Muscle layer of colon (tissue), 2 donors: ENCODE data around the gene PID1.

ENCODE experiments used
- H3K27ac ChIP-seq: one replicate; pipeline ENCODE4 v1.7.0; 2013; ENCODE audit warnings: low read depth, mild to moderate bottlenecking, low read length, moderate library complexity
- H3K27me3 ChIP-seq, 2 donors: one replicate each; pipeline ENCODE4 v1.7.0; 2013; ENCODE audit warnings: low read length in 2 of 2, mild to moderate bottlenecking in 2 of 2; ENCODE audit not compliant: insufficient read depth in 2 of 2, control insufficient read depth in 1 of 2
- H3K36me3 ChIP-seq: one replicate; pipeline ENCODE4 v1.7.0; 2013; ENCODE audit warnings: mild to moderate bottlenecking, low read length; ENCODE audit not compliant: insufficient read depth
- H3K4me1 ChIP-seq: one replicate; pipeline ENCODE4 v1.7.0; 2013; ENCODE audit warnings: mild to moderate bottlenecking, low read length; ENCODE audit not compliant: insufficient read depth
- H3K4me3 ChIP-seq, 2 donors: one replicate each; pipeline ENCODE4 v1.7.0; 2013; ENCODE audit warnings: low read length in 2 of 2, low read depth in 1 of 2, mild to moderate bottlenecking in 1 of 2, moderate library complexity in 1 of 2
- H3K9ac ChIP-seq: one replicate; pipeline ENCODE4 v1.7.0; 2013; ENCODE audit warnings: low read length
- H3K9me3 ChIP-seq: one replicate; pipeline ENCODE4 v1.7.0; 2013; ENCODE audit warnings: mild to moderate bottlenecking, low read length
- donor health status: abdominal sarcoma.
- donor health status: Adenocarcinoma of cecum.

Gene PID1

DNA sequence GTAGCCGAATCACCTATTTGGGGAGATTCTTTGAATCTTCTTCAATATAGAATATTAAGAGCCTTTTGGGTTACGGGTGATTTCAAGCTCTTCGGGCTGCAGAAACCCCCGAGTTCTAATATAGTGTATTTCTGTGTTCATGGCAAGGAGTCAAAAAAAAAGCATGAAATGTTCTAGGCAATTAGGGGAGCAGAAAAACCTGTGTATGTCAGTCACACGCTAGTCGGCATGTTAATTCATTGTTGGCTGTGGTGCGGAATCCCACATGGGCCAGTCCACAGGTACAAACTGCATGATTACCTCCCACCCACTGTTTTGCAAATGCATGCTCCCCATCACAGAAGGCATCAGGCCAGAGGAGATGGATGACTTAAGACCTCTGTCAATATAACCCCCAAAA, 161.9 kb downstream of the PID1 start:
- Histone ChIP-seq H3K4me3 (no peak overlapping the region), H3K27ac (no peak overlapping the region), H3K9ac (no peak overlapping the region), H3K4me1 (no peaks in the 10 kb centered on the region), H3K9me3 (no peaks in the 10 kb centered on the region), H3K27me3 (no peaks in the 10 kb centered on the region), H3K36me3 (no peaks in the 10 kb centered on the region)

- no peaks in the 10 kb centered on the region for H3K4me1 ChIP-seq
- H3K4me3 ChIP-seq, result no peak overlapping the region
- no peaks in the 10 kb centered on the region for H3K27me3 ChIP-seq
- no peaks in the 10 kb centered on the region for H3K9me3 ChIP-seq
- no peak overlapping the region for H3K27ac ChIP-seq
- no peaks in the 10 kb centered on the region for H3K36me3 ChIP-seq
- no peak overlapping the region for H3K9ac ChIP-seq
These were observed 163.5 kb downstream of the PID1 start for GRCh38 chr2:229107601-229108000.

DNA sequence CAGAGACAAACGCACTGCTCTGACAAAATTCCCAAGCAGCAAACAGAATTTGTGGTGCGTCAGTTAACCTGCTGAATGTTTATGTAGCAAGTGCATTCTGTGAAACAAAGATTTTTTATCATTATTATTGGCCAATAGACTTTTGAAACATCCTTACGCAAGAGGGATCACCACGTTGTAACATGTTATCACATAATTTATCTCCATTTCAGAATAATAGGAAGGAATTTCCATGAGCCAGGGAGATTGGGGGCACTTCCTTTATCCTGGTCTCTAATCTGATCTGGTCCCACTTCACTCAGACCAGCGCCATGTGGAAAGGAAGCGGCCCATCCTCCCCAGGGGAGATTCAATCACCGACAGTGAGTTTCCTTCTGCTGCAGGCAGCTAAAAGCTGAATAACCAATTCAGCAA, 166.1 kb downstream of the PID1 start:
- Histone ChIP-seq H3K4me3 (no peak overlapping the region), H3K27ac (no peak overlapping the region), H3K9me3 (no peaks in the 10 kb centered on the region)

DNA sequence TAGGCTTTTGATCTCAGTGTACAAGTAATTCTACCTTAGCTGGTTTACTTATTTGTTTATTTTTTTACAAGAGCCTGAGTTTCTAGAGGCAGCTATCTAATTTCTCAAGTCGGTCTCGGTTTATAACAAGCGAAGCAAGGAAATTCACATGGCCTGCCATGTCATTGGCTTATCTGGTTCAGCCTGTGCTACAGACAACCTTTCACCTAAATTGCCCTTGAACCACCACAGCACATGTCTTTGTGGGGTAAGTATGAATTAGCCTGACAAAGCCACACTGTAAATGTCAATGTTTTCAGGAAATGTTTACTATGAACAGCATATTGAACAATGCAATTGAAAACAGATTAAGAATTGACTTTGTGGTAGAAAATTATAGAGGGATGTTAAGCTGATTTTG, 167.1 kb downstream of the PID1 start:
- no peak overlapping the region for H3K27ac ChIP-seq
- H3K9ac ChIP-seq, result no peak overlapping the region
- H3K4me3 ChIP-seq, result no peak overlapping the region

More for the DNA sequence above, 166.1 kb downstream of the PID1 start:
- Histone ChIP-seq H3K36me3 (no peaks in the 10 kb centered on the region), H3K27me3 (no peaks in the 10 kb centered on the region), H3K4me1 (no peaks in the 10 kb centered on the region), H3K9ac (no peak overlapping the region)

GRCh38 chr2:229101314-229101713, 169.8 kb downstream of the PID1 start:
- Histone ChIP-seq H3K9me3 (no peaks in the 10 kb centered on the region), H3K27me3 (no peaks in the 10 kb centered on the region), H3K4me1 (no peaks in the 10 kb centered on the region), H3K4me3 (no peak overlapping the region), H3K9ac (no peak overlapping the region), H3K27ac (no peak overlapping the region), H3K36me3 (no peaks in the 10 kb centered on the region)

More for the DNA sequence above, 167.1 kb downstream of the PID1 start:
- Histone ChIP-seq H3K4me1 (no peaks in the 10 kb centered on the region), H3K27me3 (no peaks in the 10 kb centered on the region), H3K36me3 (no peaks in the 10 kb centered on the region), H3K9me3 (no peaks in the 10 kb centered on the region)

DNA sequence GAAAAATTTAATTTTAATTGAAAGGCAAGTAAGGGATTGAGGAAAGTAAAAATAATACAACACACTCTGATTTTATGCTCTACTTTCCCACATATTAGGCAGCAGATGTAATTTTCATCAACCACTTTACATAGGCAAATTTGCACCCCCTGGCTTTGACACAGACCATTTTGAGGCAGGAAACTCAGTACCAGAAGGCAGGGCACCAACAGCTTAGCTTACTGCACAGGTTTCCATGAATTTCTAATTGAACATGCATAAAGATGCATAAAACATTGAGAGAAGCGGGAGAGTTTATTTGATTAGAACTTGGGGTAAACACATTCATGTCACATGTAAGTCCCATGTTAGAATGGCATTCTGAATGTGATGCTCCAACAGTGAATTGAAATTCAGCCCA, 171.9 kb downstream of the PID1 start:
- Histone ChIP-seq H3K9me3 (no peaks in the 10 kb centered on the region), H3K4me3 (no peak overlapping the region), H3K36me3 (no peaks in the 10 kb centered on the region), H3K4me1 (no peaks in the 10 kb centered on the region), H3K27me3 (no peaks in the 10 kb centered on the region), H3K27ac (no peak overlapping the region), H3K9ac (no peak overlapping the region)

DNA sequence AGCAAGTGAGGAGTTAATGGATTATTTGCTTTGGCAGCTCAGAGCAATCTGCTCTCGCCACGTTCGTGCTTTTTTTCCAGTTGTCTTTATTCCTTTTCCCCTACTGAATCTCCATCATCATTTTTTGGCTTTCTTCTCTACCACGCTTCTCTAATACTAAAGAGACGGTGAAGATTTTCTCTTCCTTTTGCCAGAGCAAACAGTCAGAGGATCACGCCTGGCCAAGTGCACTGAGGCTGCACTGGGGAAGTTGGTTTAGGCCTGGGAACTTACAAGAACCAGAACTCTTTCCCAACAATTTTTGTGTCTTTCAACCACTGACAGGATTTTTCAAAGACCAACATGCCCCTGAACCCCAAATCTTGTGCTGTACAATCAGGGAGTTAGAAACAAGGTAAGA, 172.3 kb downstream of the PID1 start:
- Histone ChIP-seq H3K27me3 (no peaks in the 10 kb centered on the region), H3K4me1 (no peaks in the 10 kb centered on the region), H3K9me3 (no peaks in the 10 kb centered on the region), H3K27ac (no peak overlapping the region), H3K9ac (no peak overlapping the region), H3K36me3 (no peaks in the 10 kb centered on the region), H3K4me3 (no peak overlapping the region)

DNA sequence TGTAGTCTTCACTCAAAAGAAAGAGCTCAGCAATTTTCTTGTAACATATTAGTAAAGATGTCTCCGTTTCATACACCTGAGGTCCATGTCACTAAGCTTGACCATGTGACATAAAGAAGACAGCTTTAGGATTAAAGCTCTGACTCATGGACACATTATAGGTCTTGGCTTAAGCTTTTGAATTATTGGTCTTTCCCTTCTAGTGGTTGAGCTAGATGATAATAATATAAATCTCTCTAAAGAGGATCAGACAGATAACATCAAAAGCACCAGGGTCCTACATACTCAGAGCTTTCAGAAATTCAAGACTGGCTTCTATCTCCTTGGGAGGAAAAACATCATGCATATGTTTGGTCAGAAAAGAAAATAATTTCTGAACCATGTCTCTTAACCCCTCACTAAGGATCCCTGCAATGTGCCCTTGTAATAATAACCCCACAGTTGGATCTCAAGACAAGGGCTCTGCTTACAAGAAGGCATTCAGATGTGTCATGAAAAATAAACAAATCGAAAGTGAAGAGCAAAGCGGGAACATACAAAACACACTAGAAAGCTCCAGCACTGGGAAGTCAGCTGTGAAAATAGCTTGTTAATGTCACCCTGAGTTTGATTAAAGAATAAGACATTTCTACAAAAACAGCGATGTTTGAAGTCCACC, 174.5 kb downstream of the PID1 start:
- Histone ChIP-seq H3K27ac (no peak overlapping the region), H3K27me3 (no peaks in the 10 kb centered on the region), H3K36me3 (no peaks in the 10 kb centered on the region), H3K9ac (no peak overlapping the region), H3K9me3 (no peaks in the 10 kb centered on the region), H3K4me3 (no peak overlapping the region), H3K4me1 (no peaks in the 10 kb centered on the region)

DNA sequence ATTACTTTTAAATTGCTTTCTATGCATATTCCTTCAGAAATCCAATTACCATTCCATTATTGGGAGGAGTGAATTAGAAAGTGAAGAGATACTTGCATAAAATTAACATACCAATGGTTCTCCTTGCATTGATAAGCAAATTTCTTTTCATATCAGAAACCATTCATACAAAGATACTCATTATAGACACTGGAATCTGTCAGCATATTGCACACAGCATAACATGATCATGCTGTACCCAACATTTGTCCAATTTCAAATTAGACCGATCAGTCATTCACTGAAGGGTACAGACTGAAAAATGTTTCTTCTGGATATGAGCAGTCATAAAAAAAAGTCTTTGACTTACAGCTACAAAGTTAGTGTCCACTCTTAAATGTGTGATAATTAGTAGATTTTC, 175.6 kb downstream of the PID1 start:
- Histone ChIP-seq H3K9me3 (no peaks in the 10 kb centered on the region), H3K4me3 (no peak overlapping the region), H3K4me1 (no peaks in the 10 kb centered on the region), H3K9ac (no peak overlapping the region), H3K27ac (no peak overlapping the region), H3K36me3 (no peaks in the 10 kb centered on the region), H3K27me3 (no peaks in the 10 kb centered on the region)

- Histone ChIP-seq H3K9ac (no peak overlapping the region), H3K27ac (no peak overlapping the region), H3K4me3 (no peak overlapping the region), H3K36me3 (no peaks in the 10 kb centered on the region), H3K9me3 (no peaks in the 10 kb centered on the region), H3K4me1 (peaks cover 8% of the 10 kb centered on the region), H3K27me3 (no peaks in the 10 kb centered on the region)
These were observed 180.9 kb downstream of the PID1 start for GRCh38 chr2:229090225-229090624.

GRCh38 chr2:229089776-229090175, 181.3 kb downstream of the PID1 start:
- Histone ChIP-seq H3K4me1 (peaks cover 8% of the 10 kb centered on the region), H3K9ac (no peak overlapping the region), H3K9me3 (no peaks in the 10 kb centered on the region), H3K4me3 (no peak overlapping the region), H3K27ac (no peak overlapping the region), H3K27me3 (no peaks in the 10 kb centered on the region), H3K36me3 (no peaks in the 10 kb centered on the region)

- peaks cover 8% of the 10 kb centered on the region for H3K4me1 ChIP-seq
- no peaks in the 10 kb centered on the region for H3K9me3 ChIP-seq
- no peak overlapping the region for H3K27ac ChIP-seq
- H3K36me3 ChIP-seq, result no peaks in the 10 kb centered on the region
- H3K9ac ChIP-seq, result no peak overlapping the region
- no peak overlapping the region for H3K4me3 ChIP-seq
- no peaks in the 10 kb centered on the region for H3K27me3 ChIP-seq
These were observed 182.0 kb downstream of the PID1 start for GRCh38 chr2:229088966-229089700.
